ENCODE results near the gene UVRAG. TPM values are rescaled to one million over a fixed set of nuclear protein-coding genes. Genes with fewer than 3 reads are reported as not detected.
"Not testable (repeated sequence)": the region's sequence is repeated elsewhere in the genome, so short reads cannot be mapped to it uniquely, and the experiment has no call there.

The UVRAG gene
- total RNA-seq, 1 donor from 2014 or later: 27.6 TPM

GRCh38 chr11:75869661-75870455 lies 54.8 kb downstream of the UVRAG start:
- Mint-ChIP-seq H3K4me1 (peaks cover 35% of the 10 kb centered on the region), H3K27me3 (ENCODE audit: low read depth) (no peaks in the 10 kb centered on the region), H3K36me3 (peaks cover 3% of the 10 kb centered on the region), H3K9me3 (no peaks in the 10 kb centered on the region), H3K4me3 (no peak overlapping the region), H3K27ac (peak overlapping the region; percentile 44)
- DNase-seq (ENCODE audit: low spot score in 2 of 2, unreplicated experiment in 2 of 2): no peak
- TF ChIP-seq CTCF (IDR thresholded peaks at IDR 0.05; ENCODE audit: unreplicated experiment): no peak

GRCh38 chr11:75872887-75873416 lies 57.9 kb downstream of the UVRAG start:
- Mint-ChIP-seq H3K27ac (no peak overlapping the region), H3K4me3 (no peak overlapping the region), H3K36me3 (peaks cover 3% of the 10 kb centered on the region), H3K9me3 (no peaks in the 10 kb centered on the region), H3K27me3 (ENCODE audit: low read depth) (no peaks in the 10 kb centered on the region), H3K4me1 (peaks cover 34% of the 10 kb centered on the region)
- no peak for TF ChIP-seq CTCF (IDR thresholded peaks at IDR 0.05; ENCODE audit: unreplicated experiment)
- DNase-seq (ENCODE audit: low spot score in 2 of 2, unreplicated experiment in 2 of 2): no peak

GRCh38 chr11:75873417-75874221 lies 58.6 kb downstream of the UVRAG start:
- Mint-ChIP-seq H3K4me3 (no peak overlapping the region), H3K9me3 (no peaks in the 10 kb centered on the region), H3K27me3 (ENCODE audit: low read depth) (no peaks in the 10 kb centered on the region), H3K27ac (no peak overlapping the region), H3K36me3 (peaks cover 3% of the 10 kb centered on the region), H3K4me1 (peaks cover 30% of the 10 kb centered on the region)
- no peak for DNase-seq (ENCODE audit: low spot score in 2 of 2, unreplicated experiment in 2 of 2)
- no peak for TF ChIP-seq CTCF (IDR thresholded peaks at IDR 0.05; ENCODE audit: unreplicated experiment)

- H3K36me3 Mint-ChIP-seq: peaks cover 8% of the 10 kb centered on the region
- TF ChIP-seq CTCF (IDR thresholded peaks at IDR 0.05; ENCODE audit: unreplicated experiment): no peak
Measured at GRCh38 chr11:75874684-75875341, 59.8 kb downstream of the UVRAG start.

GRCh38 chr11:75877327-75877726 lies 62.3 kb downstream of the UVRAG start:
- H3K4me3 Mint-ChIP-seq; H3K27me3 Mint-ChIP-seq (ENCODE audit: low read depth); DNase-seq (ENCODE audit: low spot score in 2 of 2, unreplicated experiment in 2 of 2); H3K36me3 Mint-ChIP-seq; H3K27ac Mint-ChIP-seq; H3K9me3 Mint-ChIP-seq: not testable (repeated sequence)
- peaks cover 20% of the 10 kb centered on the region for H3K4me1 Mint-ChIP-seq

More at GRCh38 chr11:75874684-75875341, 59.8 kb downstream of the UVRAG start:
- Mint-ChIP-seq H3K27ac (no peak overlapping the region), H3K4me3 (no peak overlapping the region), H3K9me3 (no peaks in the 10 kb centered on the region), H3K4me1 (peaks cover 26% of the 10 kb centered on the region), H3K27me3 (ENCODE audit: low read depth) (no peaks in the 10 kb centered on the region)
- no peak for DNase-seq (ENCODE audit: low spot score in 2 of 2, unreplicated experiment in 2 of 2)

GRCh38 chr11:75877931-75878330 lies 62.9 kb downstream of the UVRAG start:
- H3K4me1 Mint-ChIP-seq: peaks cover 20% of the 10 kb centered on the region
- not testable (repeated sequence) for H3K27ac Mint-ChIP-seq; DNase-seq (ENCODE audit: low spot score in 2 of 2, unreplicated experiment in 2 of 2); H3K9me3 Mint-ChIP-seq; H3K4me3 Mint-ChIP-seq; H3K27me3 Mint-ChIP-seq (ENCODE audit: low read depth)
- peaks cover 11% of the 10 kb centered on the region for H3K36me3 Mint-ChIP-seq

Data from mesothelial cell of epicardium (in vitro differentiated cells).